ENCODE measurements around the gene DYNLT3. TPM values are rescaled to one million over a fixed set of nuclear protein-coding genes. Genes with fewer than 3 reads are reported as not detected.
A peak's percentile ranks its signal among the peaks of the same experiment; 100 is the strongest.

DYNLT3 gene
- total RNA-seq, 1 experiment from 2014 or later = 17.4 TPM

DNA sequence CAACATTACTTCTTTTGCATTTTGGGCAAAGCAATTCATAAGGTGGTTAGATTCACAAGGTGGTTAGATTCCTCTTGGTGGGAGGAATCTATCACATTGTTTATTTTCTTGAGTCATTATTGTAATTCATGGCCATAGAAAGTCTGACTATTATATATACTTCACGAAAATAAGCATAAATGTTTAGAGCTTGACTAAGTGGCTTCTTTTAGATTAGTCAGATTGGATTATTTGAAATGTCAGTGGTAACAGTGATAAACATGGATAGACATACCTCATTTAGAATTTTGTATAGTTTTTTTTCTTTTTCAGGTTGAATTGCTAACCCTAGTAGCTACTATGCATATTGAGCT is 24.9 kb upstream of the DYNLT3 start:
- Histone ChIP-seq H3K4me1 (ENCODE audit: control insufficient read depth, insufficient read depth, low read length) (no peaks in the 10 kb centered on the region), H3K9me3 (ENCODE audit: control insufficient read depth, insufficient read depth, low read depth, low read length) (no peaks in the 10 kb centered on the region), H3K27ac (ENCODE audit: low read length) (no peak overlapping the region), H3K36me3 (ENCODE audit: control insufficient read depth, insufficient read depth, low read length) (no peaks in the 10 kb centered on the region), H3K4me3 (ENCODE audit: low read depth in 2 of 2, low read length in 2 of 2) (no peak overlapping the region), H3K27me3 (ENCODE audit: control insufficient read depth, insufficient read depth, low read length) (no peaks in the 10 kb centered on the region)
- BruUV-seq (replicated peaks) = no TSS peak
- in situ Hi-C loops (cut with HindIII; ENCODE audit: low pct_unique_long_range_greater_than_20kb, low sequenced_read_pairs) (no loop called here), intact Hi-C loops (cut with micrococcal nuclease; ENCODE audit: unreplicated experiment) (no loop called here)
- POLR2A ChIA-PET = no interaction called here
- DNase-seq (ENCODE audit: low read depth, low spot score) (no peak), ATAC-seq (peak; percentile 42; the same call in 1 of the 2 replicates)
- TF ChIP-seq, protein P1, sequence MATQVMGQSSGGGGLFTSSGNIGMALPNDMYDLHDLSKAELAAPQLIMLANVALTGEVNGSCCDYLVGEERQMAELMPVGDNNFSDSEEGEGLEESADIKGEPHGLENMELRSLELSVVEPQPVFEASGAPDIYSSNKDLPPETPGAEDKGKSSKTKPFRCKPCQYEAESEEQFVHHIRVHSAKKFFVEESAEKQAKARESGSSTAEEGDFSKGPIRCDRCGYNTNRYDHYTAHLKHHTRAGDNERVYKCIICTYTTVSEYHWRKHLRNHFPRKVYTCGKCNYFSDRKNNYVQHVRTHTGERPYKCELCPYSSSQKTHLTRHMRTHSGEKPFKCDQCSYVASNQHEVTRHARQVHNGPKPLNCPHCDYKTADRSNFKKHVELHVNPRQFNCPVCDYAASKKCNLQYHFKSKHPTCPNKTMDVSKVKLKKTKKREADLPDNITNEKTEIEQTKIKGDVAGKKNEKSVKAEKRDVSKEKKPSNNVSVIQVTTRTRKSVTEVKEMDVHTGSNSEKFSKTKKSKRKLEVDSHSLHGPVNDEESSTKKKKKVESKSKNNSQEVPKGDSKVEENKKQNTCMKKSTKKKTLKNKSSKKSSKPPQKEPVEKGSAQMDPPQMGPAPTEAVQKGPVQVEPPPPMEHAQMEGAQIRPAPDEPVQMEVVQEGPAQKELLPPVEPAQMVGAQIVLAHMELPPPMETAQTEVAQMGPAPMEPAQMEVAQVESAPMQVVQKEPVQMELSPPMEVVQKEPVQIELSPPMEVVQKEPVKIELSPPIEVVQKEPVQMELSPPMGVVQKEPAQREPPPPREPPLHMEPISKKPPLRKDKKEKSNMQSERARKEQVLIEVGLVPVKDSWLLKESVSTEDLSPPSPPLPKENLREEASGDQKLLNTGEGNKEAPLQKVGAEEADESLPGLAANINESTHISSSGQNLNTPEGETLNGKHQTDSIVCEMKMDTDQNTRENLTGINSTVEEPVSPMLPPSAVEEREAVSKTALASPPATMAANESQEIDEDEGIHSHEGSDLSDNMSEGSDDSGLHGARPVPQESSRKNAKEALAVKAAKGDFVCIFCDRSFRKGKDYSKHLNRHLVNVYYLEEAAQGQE (IDR thresholded peaks at IDR 0.05; ENCODE audit: insufficient read depth in 1 of 2, low read depth in 2 of 2, low read length in 1 of 2) = no peak
- TF ChIP-seq POLR2AphosphoS5 (IDR thresholded peaks at IDR 0.05; ENCODE audit: low read depth, low read length) (no peak), TCF7L2 (IDR thresholded peaks at IDR 0.05; ENCODE audit: low read depth, low read length) (no peak), SIN3A (IDR thresholded peaks at IDR 0.05; ENCODE audit: borderline replicate concordance, insufficient read depth, low read depth, low read length) (no peak)
- TF ChIP-seq, protein P2, sequence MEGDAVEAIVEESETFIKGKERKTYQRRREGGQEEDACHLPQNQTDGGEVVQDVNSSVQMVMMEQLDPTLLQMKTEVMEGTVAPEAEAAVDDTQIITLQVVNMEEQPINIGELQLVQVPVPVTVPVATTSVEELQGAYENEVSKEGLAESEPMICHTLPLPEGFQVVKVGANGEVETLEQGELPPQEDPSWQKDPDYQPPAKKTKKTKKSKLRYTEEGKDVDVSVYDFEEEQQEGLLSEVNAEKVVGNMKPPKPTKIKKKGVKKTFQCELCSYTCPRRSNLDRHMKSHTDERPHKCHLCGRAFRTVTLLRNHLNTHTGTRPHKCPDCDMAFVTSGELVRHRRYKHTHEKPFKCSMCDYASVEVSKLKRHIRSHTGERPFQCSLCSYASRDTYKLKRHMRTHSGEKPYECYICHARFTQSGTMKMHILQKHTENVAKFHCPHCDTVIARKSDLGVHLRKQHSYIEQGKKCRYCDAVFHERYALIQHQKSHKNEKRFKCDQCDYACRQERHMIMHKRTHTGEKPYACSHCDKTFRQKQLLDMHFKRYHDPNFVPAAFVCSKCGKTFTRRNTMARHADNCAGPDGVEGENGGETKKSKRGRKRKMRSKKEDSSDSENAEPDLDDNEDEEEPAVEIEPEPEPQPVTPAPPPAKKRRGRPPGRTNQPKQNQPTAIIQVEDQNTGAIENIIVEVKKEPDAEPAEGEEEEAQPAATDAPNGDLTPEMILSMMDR (IDR thresholded peaks at IDR 0.05) = no peak
- CTCF ChIA-PET = no interaction called here

DNA sequence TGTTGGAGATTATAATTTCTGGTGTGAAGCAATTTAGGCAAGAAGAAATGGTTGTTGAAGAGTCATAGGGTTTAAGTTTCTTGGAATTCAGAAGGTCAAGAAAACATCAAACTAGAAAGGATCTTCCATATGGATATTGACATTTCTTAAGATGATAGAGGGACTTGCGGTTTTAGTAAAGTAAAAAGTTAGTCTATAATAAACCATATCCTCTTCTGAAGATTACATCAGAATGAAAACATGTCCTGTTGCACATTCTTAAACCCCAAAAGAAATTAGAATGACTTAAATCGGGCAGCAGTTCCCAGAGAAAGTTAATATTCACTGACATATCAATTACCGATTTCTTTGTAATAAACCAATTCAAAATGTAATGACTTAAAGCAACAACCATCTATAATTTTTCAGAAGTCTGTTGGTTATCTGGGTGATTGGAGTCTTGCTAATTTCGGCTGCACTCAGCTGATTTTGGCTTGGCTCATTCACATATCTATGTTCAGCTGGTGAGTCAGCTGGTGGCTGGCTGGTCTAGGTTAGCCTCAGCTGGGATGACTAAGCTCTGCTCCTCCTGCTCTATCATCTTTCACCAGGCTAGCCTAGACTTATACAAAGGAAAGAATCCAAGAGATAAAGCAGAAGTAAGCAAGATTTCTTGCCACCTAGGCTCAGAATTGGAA is 24.4 kb upstream of the DYNLT3 start:
- TF ChIP-seq, protein P1 (IDR thresholded peaks at IDR 0.05; ENCODE audit: insufficient read depth in 1 of 2, low read depth in 2 of 2, low read length in 1 of 2) = no peak
- TF ChIP-seq TCF7L2 (IDR thresholded peaks at IDR 0.05; ENCODE audit: low read depth, low read length) (no peak), SIN3A (IDR thresholded peaks at IDR 0.05; ENCODE audit: borderline replicate concordance, insufficient read depth, low read depth, low read length) (no peak)
- TF ChIP-seq, protein P2 (IDR thresholded peaks at IDR 0.05) = no peak
- intact Hi-C loops (cut with micrococcal nuclease; ENCODE audit: unreplicated experiment) = no loop called here
- no peak overlapping the region for H3K27ac ChIP-seq (ENCODE audit: low read length)
- DNase-seq (ENCODE audit: low read depth, low spot score) (peak; percentile 62), ATAC-seq (peak; percentile 80; the same call in 1 of the 2 replicates)
- H3K36me3 ChIP-seq (ENCODE audit: control insufficient read depth, insufficient read depth, low read length) = no peaks in the 10 kb centered on the region
- in situ Hi-C loops (cut with HindIII; ENCODE audit: low pct_unique_long_range_greater_than_20kb, low sequenced_read_pairs) = no loop called here
- BruUV-seq (replicated peaks) = no TSS peak
- CTCF ChIA-PET = no interaction called here
- no peaks in the 10 kb centered on the region for H3K27me3 ChIP-seq (ENCODE audit: control insufficient read depth, insufficient read depth, low read length)
- POLR2A ChIA-PET = no interaction called here
- H3K4me3 ChIP-seq (ENCODE audit: low read depth in 2 of 2, low read length in 2 of 2) = no peak overlapping the region
- no peaks in the 10 kb centered on the region for H3K4me1 ChIP-seq (ENCODE audit: control insufficient read depth, insufficient read depth, low read length)
- H3K9me3 ChIP-seq (ENCODE audit: control insufficient read depth, insufficient read depth, low read depth, low read length) = no peaks in the 10 kb centered on the region

Measured in Panc1 (cell line).